Measurements from ENCODE around the gene MYBPHL.
A peak's percentile ranks its signal among the peaks of the same experiment; 100 is the strongest.

Gene MYBPHL

DNA sequence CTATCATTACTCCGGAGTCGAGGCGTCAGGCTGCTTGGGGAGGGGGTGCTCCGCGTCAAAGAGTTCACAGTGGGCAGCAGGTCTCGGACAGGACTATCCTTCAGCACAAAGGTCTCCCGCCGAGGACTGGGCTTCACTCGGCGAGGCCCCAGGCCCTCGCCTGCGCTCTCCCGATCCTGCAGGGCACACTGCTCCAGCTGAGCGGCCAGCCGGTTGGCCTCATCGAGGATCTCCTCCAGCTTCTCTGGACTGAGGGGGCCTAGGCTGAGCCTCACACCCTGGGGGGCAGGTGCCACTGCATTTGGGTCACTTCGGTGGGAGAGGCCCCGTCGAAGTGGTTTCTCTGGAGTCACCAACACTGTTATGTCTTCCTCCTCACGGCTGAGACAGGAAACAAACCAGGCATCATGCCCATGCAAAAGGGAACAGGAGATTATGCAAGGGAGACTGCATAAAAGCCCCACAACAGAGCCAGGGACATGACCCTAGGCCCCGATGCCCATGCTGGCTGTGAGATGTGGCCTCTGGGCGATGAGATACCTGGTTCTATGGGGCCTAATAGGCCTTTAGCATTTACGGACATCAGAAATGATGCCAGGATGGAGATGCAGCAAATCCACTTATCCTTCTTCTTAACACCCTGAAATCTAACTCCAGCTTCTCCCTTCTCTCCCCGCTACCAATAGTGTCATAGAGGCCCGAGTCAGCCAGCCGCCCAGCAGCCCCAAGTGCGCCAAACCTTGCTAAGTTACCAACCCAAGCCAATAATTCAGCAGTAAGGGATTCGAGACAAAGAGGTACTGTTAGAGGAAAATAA lies 24.9 kb downstream of the MYBPHL start:
- no peak for DNase-seq (ENCODE audit: low read depth in 1 of 2, low spot score in 1 of 2)

- DNase-seq (ENCODE audit: low read depth in 1 of 2, low spot score in 1 of 2) = no peak
These were observed 25.9 kb downstream of the MYBPHL start for GRCh38 chr1:109280862-109281261.

DNA sequence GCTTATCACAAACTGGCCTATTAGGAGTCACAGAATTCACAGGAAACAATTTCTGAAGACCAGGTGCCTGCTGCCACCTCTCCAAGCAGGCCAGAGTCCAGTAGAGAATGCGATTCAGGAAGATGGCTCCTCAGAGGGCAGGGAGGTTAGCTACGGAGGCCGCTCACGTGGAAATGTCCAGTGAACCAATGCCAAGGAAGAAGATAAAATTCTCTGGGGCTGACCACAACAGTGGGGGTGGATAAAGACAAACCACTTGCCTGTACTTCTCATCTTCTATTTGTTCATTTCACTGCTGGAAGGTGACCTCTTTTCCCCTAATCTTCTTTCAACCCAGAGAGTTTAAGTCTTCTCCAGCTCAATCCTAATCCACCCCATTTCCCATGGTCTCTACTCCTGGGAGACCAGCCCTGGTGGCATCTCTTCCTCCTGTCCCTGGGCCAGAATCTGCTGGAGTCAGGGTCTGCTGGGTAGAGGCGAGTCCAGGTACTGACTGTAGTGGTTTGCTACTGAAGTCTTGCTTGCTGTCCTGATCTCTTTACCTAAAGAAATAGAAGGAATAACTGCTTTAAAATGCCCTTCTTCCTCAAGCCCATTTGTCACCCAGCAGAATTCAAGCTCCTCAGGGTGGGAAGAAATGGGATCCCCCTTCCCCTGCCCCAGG lies 27.1 kb downstream of the MYBPHL start:
- no peak for DNase-seq (ENCODE audit: low read depth in 1 of 2, low spot score in 1 of 2)

DNA sequence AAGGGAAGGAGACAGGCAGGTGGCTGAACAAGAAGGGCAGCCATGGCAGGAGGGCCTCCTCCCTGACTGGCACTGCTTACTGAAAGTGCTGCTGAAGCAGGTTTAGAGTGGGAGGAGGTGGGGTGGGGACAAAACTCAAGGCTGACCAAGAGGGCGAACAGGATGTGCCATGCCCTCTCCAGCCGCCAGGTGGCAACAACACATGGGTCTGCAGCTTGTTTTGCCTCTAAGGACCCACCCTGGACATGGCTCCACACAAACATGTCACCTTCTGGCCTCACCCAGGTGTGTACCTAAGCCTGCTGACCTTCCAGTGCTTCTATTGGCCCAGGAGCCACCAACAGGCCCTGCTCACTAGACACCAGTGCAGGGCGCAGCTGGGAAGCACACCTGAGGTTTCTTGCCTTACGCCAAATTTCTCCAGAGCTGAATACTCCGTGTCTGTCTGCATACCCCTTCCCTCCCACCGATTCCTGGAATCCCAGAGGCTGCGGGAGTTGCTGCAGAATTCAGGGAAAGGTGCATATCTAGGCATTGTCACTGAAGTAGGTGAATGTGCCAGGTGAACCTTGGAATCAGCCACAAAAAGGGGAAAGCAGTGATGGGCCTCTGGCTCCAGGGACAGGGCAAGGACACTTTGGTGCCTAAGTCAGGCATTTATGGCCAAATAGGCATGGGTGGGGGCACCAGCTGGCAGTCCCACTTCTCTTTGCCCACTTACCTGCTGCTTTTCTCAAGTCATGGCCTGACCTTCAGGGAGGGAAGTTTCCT lies 29.2 kb downstream of the MYBPHL start:
- peak; percentile 17 to 45 for DNase-seq (ENCODE audit: low read depth in 1 of 2, low spot score in 1 of 2)

DNA sequence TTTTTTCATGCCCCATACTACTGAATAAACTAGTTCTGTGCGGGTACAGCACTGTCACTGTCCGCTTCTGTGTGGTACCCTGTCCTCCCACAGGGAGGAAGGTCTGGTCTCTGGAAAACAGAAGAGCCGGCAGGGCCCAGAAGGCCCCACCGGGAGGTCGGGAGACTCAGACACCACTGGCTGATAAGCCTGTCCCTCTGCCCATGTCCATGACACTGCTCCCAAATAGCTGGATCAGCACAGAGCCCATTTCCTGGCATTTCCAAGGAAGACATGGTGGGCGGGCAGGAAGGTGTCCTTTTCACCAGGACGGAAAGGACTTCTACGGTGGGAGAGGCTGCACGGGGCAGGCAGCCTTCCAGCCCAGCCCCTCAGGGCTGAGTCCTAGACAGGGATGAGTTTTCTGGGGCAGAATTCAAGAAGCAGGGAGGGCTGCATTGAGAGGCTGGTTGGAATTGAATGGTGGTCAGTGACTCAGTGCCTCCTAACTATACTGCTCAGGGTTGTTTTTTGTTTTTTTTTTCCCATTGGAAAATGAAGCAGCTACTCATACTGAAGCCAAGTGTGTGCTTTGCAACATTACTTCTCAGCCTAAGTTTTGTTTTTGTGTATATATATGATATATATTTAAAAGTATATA lies 31.0 kb downstream of the MYBPHL start:
- DNase-seq (ENCODE audit: low read depth in 1 of 2, low spot score in 1 of 2) = no peak

DNA sequence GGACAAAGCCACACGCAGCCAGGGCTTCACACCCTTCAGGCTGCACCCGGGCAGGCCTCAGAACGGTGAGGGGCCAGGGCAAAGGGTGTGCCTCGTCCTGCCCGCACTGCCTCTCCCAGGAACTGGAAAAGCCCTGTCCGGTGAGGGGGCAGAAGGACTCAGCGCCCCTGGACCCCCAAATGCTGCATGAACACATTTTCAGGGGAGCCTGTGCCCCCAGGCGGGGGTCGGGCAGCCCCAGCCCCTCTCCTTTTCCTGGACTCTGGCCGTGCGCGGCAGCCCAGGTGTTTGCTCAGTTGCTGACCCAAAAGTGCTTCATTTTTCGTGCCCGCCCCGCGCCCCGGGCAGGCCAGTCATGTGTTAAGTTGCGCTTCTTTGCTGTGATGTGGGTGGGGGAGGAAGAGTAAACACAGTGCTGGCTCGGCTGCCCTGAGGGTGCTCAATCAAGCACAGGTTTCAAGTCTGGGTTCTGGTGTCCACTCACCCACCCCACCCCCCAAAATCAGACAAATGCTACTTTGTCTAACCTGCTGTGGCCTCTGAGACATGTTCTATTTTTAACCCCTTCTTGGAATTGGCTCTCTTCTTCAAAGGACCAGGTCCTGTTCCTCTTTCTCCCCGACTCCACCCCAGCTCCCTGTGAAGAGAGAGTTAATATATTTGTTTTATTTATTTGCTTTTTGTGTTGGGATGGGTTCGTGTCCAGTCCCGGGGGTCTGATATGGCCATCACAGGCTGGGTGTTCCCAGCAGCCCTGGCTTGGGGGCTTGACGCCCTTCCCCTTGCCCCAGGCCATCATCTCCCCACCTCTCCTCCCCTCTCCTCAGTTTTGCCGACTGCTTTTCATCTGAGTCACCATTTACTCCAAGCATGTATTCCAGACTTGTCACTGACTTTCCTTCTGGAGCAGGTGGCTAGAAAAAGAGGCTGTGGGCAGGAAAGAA lies 32.0 kb downstream of the MYBPHL start:
- DNase-seq (ENCODE audit: low read depth in 1 of 2, low spot score in 1 of 2) = no peak

DNA sequence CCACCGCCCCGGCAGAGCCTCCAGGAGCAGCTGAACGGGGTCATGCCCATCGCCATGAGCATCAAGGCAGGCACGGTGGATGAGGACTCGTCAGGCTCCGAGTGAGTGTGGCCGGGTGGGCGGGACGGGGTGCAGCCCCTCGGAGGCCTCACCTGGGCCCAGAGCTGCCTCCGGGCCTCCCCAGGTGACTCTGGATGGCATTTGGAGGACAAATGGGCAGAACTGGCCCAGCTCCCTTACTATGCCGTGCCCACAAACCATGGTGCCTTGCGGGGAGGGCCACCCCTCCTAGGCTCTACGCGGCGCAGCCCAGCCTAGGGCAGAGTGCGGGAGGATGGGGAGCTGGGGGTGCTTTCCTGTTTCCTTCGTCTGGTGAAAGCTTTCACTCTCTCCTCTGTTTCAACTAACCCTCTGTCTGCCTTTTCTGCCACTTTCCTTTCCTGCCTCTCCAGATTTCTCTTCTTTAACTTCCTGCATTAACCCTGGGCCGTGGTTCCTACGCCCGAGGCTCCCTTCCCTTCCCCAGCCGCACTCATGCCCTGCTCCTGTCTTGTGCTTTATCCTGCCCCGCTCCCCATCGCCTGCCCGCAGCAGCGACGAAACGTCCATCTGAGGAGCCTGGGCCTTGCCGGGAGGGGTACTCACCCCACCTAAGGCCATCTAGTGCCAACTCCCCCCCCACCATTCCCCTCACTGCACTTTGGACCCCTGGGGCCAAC lies 33.1 kb downstream of the MYBPHL start:
- no peak for DNase-seq (ENCODE audit: low read depth in 1 of 2, low spot score in 1 of 2)

GRCh38 chr1:109272831-109273547 lies 33.8 kb downstream of the MYBPHL start:
- no peak for DNase-seq (ENCODE audit: low read depth in 1 of 2, low spot score in 1 of 2)

- no peak for DNase-seq (ENCODE audit: low read depth in 1 of 2, low spot score in 1 of 2)
These were observed 34.6 kb downstream of the MYBPHL start for GRCh38 chr1:109272021-109272799.

DNA sequence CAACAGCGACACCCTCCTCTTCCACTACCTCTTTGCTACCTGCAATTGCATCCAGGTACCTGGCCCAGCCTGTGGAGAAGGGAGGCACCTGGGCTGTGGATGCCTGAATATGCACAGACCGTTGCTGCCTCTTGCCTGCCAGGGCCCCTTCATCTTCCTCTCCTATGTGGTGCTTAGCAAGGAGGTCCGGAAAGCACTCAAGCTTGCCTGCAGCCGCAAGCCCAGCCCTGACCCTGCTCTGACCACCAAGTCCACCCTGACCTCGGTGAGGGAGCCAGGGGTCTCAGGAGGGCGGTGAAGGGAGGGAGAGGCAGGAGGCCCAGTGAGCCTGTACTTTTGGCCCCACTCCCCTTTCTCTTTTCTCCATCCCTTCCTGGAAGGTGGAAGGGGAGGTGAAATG lies 35.4 kb downstream of the MYBPHL start:
- no peak for DNase-seq (ENCODE audit: low read depth in 1 of 2, low spot score in 1 of 2)

DNA sequence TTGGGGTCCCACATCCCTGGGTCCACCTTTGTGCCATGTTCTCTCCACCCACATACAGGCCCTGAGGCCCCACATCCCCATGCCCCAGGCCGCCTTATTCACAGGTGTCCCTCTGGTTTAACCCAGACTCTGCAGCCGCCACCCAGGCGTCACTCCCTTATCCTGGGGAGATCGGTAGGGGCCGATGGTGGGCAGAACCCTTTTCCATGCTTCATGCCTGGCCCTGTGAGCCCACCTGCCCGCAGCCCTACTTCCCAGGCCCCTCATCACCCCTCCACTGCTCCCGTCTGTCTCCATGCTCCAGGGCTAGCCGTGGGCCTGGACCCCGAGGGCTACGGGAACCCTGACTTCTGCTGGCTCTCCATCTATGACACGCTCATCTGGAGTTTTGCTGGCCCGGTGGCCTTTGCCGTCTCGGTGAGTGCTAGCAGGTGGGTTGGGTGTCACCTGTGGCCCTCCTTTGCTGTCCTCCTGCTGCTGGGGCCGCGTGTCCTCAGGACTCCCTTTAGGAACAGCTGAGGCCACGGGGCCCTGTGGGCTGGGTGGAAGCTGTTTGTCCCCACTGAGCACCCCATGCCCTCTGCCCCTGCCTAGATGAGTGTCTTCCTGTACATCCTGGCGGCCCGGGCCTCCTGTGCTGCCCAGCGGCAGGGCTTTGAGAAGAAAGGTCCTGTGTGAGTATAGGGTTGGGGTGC lies 36.0 kb downstream of the MYBPHL start:
- DNase-seq (ENCODE audit: low read depth in 1 of 2, low spot score in 1 of 2) = no peak

DNA sequence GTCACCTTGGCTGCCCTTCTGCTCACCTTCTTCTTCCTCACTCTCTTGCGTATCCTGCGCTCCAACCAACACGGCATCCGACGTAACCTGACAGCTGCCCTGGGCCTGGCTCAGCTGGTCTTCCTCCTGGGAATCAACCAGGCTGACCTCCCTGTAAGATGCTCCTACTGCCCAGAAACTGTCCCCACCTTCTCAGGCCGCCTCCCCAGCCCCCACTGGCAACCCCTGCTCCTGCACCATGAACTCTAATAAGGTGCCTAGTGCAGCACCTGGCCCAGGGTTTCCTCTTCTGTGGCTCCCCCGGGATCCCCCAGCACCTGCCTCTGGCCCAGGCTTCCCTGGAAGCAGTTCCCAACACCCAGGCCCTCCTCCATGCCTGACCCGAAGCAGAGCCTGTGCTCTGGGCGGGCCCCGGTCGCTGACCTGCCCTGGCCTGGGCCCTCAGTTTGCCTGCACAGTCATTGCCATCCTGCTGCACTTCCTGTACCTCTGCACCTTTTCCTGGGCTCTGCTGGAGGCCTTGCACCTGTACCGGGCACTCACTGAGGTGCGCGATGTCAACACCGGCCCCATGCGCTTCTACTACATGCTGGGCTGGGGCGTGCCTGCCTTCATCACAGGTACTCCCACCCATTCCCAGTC lies 36.7 kb downstream of the MYBPHL start:
- no peak for DNase-seq (ENCODE audit: low read depth in 1 of 2, low spot score in 1 of 2)

GRCh38 chr1:109269212-109269980 lies 37.4 kb downstream of the MYBPHL start:
- no peak for DNase-seq (ENCODE audit: low read depth in 1 of 2, low spot score in 1 of 2)

DNA sequence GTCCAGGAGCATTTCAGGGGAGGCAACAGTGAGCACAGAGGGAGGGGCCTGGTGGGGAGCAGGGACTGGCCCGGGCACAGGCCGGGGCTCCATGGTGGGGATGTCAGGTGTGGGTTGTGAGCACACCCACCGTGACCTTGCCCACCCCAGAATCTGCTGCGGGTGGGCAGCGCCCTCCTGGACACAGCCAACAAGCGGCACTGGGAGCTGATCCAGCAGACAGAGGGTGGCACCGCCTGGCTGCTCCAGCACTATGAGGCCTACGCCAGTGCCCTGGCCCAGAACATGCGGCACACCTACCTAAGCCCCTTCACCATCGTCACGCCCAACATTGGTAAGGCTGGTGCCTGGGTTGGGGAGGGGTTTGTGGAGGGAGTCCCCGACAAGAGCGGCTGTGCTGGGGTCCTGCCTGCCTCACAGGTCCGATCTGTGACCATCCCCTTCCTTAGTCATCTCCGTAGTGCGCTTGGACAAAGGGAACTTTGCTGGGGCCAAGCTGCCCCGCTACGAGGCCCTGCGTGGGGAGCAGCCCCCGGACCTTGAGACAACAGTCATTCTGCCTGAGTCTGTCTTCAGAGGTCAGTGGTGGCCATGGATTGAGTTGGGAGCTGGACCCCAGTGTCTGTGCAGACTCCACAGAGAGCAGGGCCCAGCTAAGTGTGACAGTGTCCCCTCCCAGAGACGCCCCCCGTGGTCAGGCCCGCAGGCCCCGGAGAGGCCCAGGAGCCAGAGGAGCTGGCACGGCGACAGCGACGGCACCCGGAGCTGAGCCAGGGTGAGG lies 38.2 kb downstream of the MYBPHL start:
- no peak for DNase-seq (ENCODE audit: low read depth in 1 of 2, low spot score in 1 of 2)

GRCh38 chr1:109267743-109268300 lies 39.0 kb downstream of the MYBPHL start:
- no peak for DNase-seq (ENCODE audit: low read depth in 1 of 2, low spot score in 1 of 2)
